ENCODE results near the gene TUBB.
A peak's percentile ranks its signal among the peaks of the same experiment; 100 is the strongest.
"Not testable (repeated sequence)": the region's sequence is repeated elsewhere in the genome, so short reads cannot be mapped to it uniquely, and the experiment has no call there.

The TUBB gene

DNA sequence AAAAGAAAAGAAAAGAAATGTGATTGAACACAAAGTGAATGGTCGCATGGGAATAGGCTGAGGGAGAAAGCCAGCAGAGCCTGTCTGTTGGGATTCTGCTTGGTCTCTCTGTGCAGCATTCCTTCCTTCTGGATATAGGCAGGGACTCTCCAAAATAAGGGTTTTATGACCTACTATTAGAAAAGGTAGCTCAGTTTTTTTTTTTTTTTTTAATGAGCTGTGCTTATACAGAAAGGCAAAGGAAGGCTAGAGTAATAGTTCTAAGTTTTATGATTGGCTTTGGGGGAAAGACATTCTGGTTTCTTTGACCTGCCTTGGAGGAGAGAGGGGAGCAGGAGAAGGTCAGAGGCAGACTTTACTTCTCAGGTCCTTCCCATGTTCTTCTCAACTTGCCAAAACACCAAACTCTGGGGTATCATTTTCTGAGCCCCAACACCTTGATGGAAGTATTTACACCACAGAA, 43.0 kb downstream of the TUBB start:
- DNase-seq, result no peak

DNA sequence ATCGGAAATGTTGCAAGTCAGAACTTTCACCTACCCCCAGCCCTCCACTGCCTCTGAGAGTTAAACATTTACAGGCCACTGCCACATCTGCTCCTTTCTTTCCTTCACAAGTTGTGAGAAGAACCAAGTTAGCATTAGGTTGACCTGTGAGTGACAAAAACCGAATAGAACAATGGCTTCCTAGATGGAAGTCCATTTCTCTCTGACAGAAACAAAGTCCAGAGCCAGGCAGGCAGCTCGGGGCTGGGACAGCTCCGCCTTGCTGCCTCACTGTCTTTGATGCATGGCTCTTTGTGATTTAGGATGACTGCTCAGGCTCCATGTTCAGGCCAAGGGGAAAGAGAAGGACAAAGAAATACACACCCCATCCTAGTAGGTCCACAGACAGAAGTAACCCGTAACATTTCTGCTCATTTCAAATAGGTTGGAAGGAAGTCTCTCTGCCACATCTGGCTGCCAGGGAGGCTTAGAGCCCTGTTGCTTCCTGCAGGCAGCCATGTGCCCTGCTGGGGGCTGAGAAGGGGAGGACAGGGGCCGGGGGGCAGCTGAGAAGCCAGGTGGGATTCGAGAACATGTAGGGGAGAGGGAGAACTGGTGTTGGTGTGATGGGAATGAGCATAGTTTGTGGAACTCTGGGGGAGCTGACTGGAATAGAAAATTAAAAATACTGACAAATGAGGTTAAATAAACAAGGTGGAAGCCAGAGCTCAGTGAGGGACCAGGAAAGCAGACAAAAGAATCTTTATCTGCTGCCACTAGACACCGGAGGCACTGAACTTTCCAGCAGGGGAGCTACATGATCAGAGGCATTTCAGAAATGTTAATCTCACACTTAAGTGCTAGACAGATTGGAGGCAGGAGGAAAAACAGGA, 43.7 kb downstream of the TUBB start:
- no peak for DNase-seq

DNA sequence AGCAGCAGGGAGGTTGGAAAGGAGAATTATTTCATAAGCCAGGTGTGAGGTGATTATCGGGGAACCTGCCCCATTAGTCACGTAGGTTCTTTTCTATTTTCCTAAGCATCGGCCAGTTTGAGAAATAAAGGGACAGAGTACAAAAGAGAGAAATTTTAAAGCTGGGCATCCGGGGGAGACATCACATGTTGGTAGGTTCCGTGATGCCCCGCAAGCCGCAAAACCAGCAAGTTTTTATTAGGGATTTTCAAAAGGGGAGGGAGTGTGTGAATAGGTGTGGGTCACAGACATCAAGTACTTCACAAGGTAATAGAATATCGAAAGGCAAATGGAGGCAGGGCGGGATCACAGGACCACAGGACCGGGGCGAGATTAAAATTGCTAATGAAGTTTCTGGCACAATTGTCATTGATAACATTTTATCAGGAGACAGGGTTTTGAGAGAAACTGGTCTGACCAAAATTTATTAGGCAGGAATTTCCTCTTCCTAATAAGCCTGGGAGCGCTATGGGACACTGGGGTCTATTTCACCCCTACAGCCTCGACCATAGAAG, 44.4 kb downstream of the TUBB start:
- not testable (repeated sequence) for DNase-seq

DNA sequence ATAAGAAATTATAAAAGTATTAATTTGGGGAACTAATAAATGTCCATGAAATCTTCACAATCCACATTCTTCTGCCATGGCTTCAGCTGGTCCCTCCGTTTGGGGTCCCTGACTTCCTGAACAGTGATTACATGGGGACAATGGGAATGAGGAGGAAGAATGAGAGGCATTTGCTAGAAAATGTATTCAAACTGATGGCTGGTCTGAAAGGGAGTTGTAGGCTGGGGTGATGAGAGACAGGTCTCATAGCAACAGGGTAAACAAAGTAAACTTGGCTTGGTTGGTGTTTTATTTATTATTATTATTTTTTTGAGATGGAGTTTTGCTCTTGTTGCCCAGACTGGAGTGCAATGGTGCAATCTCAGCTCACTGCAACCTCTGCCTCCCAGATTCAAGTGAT, 45.3 kb downstream of the TUBB start:
- not testable (repeated sequence) for DNase-seq

DNA sequence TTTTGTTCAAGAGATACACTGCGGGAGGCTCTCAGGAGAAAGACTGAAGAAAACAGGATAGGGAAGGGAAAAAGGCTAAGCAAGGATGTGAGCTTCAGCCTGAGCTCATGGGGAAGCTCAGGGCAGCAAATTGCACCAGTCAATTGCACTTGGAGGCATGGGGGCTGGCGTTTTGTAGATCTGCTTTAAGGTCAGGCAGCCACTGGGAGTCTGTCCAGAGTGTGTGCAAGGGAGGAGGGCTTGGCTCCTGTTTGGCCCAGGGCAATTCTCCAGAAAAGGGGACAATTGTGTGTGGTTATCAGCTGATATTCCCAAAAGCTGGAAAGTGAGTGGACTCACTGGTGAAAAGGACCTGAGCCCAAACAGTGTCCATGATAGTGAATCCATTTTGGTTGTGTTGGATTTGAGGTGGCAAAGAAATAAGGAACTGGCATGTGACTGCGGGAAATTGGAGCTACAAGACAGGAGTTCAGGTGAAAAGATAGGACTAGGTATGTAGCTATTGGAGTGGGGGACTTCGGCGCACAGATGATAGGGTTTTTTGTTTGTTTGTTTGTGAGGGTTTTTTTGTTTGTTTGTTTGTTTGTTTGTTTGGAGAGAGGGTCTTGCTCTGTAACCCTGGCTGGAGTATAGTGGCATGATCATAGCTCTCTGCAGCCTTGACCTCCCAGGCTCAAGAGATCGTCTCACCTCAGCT, 46.5 kb downstream of the TUBB start:
- DNase-seq, result no peak

DNA sequence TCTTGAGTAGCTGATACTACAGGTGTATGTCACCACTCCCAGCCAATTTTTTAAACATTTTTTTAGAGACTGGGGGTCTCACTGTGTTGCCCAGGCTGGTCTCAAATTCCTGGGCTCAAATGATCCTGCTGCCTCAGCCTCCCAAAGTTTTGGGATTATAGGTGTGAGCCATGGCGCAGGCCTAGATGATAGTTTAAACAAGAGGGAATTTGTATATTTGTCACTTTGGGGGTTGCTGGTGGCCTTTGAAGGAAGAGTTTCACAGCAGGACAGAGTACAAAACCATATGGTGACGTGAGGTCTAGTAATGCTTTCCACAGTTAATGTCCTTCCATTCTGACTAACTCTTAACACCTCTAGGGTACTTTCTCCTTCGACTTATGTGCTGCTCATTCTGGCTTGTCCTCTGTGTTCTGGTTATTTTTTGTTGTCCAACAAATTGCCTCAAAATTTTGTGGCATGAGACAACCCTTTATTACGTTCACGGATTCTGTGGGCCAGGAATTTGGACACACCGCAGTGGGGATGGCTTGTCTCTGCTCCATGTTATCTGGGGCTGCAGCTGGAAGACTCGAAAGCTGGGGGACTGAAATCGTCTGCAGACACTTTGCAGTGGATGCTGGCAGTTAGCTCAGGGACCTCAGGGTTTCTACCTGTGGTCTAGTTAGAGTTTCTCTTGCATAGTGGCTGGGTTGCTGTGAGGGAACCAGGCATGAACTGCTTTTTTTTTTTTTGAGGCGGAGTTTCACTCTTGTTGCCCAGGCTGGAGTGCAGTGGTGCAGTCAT, 47.2 kb downstream of the TUBB start:
- DNase-seq, result no peak

DNA sequence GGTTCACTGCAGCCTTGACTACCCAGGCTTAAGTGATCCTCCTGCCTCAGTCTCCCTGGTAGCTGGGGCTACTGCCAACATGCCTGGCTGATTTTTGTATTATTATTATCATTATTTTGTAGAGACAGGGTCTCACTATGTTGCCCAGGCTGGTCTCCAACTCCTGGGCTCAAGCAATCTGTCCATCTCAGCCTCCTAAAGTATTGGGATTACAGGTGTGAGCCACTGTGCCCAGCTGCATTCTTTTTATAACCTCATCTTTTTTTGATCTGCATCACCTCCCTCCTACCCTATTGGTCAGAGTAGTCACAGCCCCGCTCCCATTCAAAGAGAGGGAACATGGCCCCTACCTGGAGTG, 47.8 kb downstream of the TUBB start:
- DNase-seq, result no peak

DNA sequence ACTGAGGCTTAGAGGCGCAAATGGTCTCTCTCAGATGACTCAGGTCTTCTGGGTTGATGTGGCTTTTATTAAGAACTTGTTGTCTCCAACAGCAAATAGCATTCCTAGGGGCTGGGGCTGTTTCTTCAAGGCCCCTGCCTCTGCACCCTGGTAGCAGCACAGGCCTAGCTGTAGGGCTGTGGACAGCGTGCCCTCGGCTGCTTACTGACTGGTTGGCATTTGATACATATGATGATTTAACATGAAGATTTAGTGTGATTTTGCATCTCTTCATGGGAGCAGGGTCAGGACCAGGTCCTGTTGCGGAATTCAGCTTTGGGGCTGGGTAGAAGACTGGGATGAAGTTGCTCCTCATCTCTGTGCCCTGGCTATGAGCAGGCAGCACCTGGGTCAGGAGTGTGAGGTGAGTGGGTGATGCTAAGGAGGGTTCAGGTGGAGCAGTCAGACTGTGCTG, 48.5 kb downstream of the TUBB start:
- DNase-seq, result peak; percentile 29

DNA sequence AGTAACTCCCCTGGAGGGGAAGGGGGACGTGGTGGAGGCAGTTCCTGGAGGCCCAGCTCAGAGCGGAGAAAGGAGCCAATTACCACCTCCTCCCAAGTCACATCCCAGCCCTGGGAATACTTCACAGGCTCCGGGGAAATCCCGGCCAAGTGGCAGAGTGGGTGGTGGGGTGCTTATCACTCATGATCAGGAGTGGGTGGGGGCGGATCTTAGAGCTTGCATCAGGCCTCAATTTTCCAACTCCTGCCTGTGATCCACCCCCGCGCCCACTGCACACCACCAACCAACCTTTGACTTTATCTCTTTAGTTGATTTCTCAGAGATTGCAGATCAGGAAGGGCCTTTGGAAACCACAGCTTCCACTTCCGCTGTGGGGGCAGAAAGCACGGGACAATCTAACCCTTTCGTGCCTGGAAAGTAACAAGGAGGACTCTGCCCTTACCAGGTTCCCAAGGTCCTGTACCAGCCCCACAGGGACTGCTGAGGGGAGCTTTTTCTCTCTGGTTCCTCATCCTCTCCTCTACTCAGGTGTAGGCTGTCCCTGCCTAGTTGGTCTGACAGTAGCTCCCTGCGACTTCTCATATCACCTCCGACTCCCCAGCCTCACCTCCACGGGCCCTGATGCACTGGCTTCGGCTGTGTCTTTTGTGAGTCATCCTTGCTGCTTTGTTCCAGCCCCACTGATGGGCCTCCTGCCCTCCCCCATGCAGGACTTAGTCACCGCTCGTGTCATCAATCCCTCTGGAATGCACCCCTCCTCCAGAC, 49.1 kb downstream of the TUBB start:
- peak; percentile 84 for DNase-seq

DNA sequence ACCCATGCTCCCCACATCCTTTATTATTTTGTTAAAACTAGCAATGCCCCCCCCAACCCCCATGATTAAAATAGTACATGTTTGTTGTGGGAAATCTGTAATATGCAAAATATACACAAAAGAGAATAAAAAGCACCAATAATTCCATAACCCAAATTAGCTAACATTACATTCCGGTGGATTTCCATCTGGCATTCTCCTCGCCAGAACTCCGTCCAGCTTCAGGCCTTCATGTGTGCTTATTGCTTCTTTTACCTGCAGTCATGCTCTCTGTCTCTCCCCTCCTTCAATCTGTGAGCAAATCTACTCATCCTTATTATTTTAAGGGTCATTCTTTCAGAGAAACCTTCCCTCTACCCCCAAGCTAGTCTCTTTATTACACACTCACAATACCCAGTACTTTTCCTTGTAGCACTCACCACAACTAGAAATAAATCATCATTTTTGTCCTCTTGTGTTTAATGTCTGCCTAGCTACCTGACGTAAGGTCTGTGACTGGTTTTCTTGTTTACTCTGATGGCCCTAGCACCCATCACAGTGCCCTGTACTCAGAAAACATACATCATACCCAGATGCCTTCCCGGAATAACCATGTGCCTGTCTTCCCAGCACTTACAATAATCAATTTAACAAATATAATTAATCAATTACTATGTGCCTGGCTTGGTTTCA, 49.8 kb downstream of the TUBB start:
- DNase-seq, result no peak

DNA sequence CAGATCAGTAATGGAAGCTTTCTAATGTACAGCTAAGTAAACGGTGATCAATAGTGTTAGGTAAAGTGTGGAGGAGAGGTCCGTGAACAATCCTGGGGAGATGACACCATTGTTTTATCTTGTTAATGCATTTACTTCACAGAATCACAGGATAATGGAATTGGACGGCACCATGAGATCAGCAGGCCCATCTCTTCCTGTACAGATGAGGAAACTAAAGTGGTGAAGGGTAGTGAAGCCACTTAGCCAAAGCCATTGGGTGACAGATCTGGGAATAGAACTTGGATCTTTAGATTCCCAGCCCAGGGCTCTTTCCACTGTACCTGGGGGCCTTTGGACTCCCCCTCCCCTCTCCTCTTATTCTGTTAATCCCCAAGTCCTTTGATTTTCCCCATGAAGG, 50.4 kb downstream of the TUBB start:
- DNase-seq, result no peak

DNA sequence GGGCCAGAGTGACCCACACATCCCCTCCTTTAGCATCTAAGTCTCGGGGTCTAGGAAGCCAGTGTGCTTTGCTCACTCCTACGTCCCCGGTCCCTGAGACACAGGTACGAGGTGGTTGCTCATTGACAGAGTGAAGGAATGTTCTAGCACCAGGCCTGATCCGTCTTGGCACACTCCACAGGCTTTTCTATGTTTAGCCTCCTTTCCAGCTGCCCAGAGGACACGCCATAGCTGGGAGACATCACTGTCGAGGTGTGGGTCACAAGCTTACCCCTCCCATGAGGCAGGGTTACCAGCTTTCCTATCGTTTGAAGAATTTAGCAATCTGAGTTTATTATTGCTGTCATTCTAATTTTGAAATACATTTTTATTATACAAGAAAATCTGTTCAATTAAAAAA, 54.5 kb downstream of the TUBB start:
- DNase-seq, result no peak
